ENCODE measurements around the gene GABBR2. TPM values are rescaled to one million over a fixed set of nuclear protein-coding genes. Genes with fewer than 3 reads are reported as not detected.
"Not testable (repeated sequence)": the region's sequence is repeated elsewhere in the genome, so short reads cannot be mapped to it uniquely, and the experiment has no call there.

The GABBR2 gene
- total RNA-seq, 1 experiment from 2014 or later: not detected

- ChIA-PET CTCF (interaction anchor here (1.6 kb wide), 1 partner anchor 19 kb away, joined by 3 read pairs; no protein-coding TSS in a partner anchor), POLR2A (interaction anchor here (0.7 to 1.1 kb wide), 2 partner anchors 9 to 20 kb away, joined by 3 to 4 read pairs; no protein-coding TSS in a partner anchor)
- H3K27ac Mint-ChIP-seq (ENCODE audit: low read depth, unreplicated experiment): no peak overlapping the region
- no peaks in the 10 kb centered on the region for H3K9me3 Mint-ChIP-seq (ENCODE audit: unreplicated experiment)
- intact Hi-C loops (cut with micrococcal nuclease): no loop called here
- no peak for DNase-seq (ENCODE audit: unreplicated experiment)
- peaks cover 8% of the 10 kb centered on the region for H3K27me3 Mint-ChIP-seq (ENCODE audit: insufficient read depth, unreplicated experiment)
- H3K36me3 Mint-ChIP-seq (ENCODE audit: insufficient read depth, unreplicated experiment): no peaks in the 10 kb centered on the region
- BruUV-seq (replicated peaks): no TSS peak
- no peaks in the 10 kb centered on the region for H3K4me1 Mint-ChIP-seq (ENCODE audit: insufficient read depth, unreplicated experiment)
- no peak for TF ChIP-seq CTCF (IDR thresholded peaks at IDR 0.05; ENCODE audit: unreplicated experiment)
- no peak overlapping the region for H3K4me3 Mint-ChIP-seq (ENCODE audit: unreplicated experiment)
Observed at GRCh38 chr9:98658951-98659351, 49.8 kb downstream of the GABBR2 start.

- H3K9me3 Mint-ChIP-seq (ENCODE audit: unreplicated experiment): no peaks in the 10 kb centered on the region
- H3K27me3 Mint-ChIP-seq (ENCODE audit: insufficient read depth, unreplicated experiment): peaks cover 10% of the 10 kb centered on the region
- BruUV-seq (replicated peaks): no TSS peak
- no peak overlapping the region for H3K27ac Mint-ChIP-seq (ENCODE audit: low read depth, unreplicated experiment)
- TF ChIP-seq CTCF (IDR thresholded peaks at IDR 0.05; ENCODE audit: unreplicated experiment): no peak
- H3K4me1 Mint-ChIP-seq (ENCODE audit: insufficient read depth, unreplicated experiment): no peaks in the 10 kb centered on the region
- peak; percentile 7 for DNase-seq (ENCODE audit: unreplicated experiment)
- H3K4me3 Mint-ChIP-seq (ENCODE audit: unreplicated experiment): no peak overlapping the region
- CTCF ChIA-PET: no interaction called here
- POLR2A ChIA-PET: no interaction called here
- H3K36me3 Mint-ChIP-seq (ENCODE audit: insufficient read depth, unreplicated experiment): no peaks in the 10 kb centered on the region
- intact Hi-C loops (cut with micrococcal nuclease): no loop called here
Observed at GRCh38 chr9:98657897-98658296, 50.8 kb downstream of the GABBR2 start.

- Mint-ChIP-seq H3K36me3 (ENCODE audit: insufficient read depth, unreplicated experiment) (no peaks in the 10 kb centered on the region), H3K27ac (ENCODE audit: low read depth, unreplicated experiment) (no peak overlapping the region), H3K9me3 (ENCODE audit: unreplicated experiment) (no peaks in the 10 kb centered on the region), H3K27me3 (ENCODE audit: insufficient read depth, unreplicated experiment) (peaks cover 18% of the 10 kb centered on the region), H3K4me3 (ENCODE audit: unreplicated experiment) (no peak overlapping the region), H3K4me1 (ENCODE audit: insufficient read depth, unreplicated experiment) (no peaks in the 10 kb centered on the region)
- intact Hi-C loops (cut with micrococcal nuclease): no loop called here
- no peak for DNase-seq (ENCODE audit: unreplicated experiment)
- CTCF ChIA-PET: interaction anchor here (0.6 kb wide), 1 partner anchor 90 kb away, joined by 3 read pairs; no protein-coding TSS in a partner anchor
- no peak for TF ChIP-seq CTCF (IDR thresholded peaks at IDR 0.05; ENCODE audit: unreplicated experiment)
- POLR2A ChIA-PET: interaction anchor here (0.7 kb wide), 1 partner anchor 224 kb away, joined by 3 read pairs; no protein-coding TSS in a partner anchor
- BruUV-seq (replicated peaks): no TSS peak
Observed at GRCh38 chr9:98656511-98656910, 52.2 kb downstream of the GABBR2 start.

- H3K4me1 Mint-ChIP-seq (ENCODE audit: insufficient read depth, unreplicated experiment); intact Hi-C loops (cut with micrococcal nuclease); DNase-seq (ENCODE audit: unreplicated experiment); POLR2A ChIA-PET; H3K36me3 Mint-ChIP-seq (ENCODE audit: insufficient read depth, unreplicated experiment); BruUV-seq (replicated peaks); H3K27ac Mint-ChIP-seq (ENCODE audit: low read depth, unreplicated experiment); H3K4me3 Mint-ChIP-seq (ENCODE audit: unreplicated experiment); H3K9me3 Mint-ChIP-seq (ENCODE audit: unreplicated experiment): not testable (repeated sequence)
- CTCF ChIA-PET: interaction anchor here (0.6 kb wide), 1 partner anchor 12 kb away, joined by 3 read pairs; no protein-coding TSS in a partner anchor
- peaks cover 26% of the 10 kb centered on the region for H3K27me3 Mint-ChIP-seq (ENCODE audit: insufficient read depth, unreplicated experiment)
Observed at GRCh38 chr9:98655428-98655827, 53.3 kb downstream of the GABBR2 start.

- ChIA-PET POLR2A (no interaction called here), CTCF (no interaction called here)
- no peaks in the 10 kb centered on the region for H3K36me3 Mint-ChIP-seq (ENCODE audit: insufficient read depth, unreplicated experiment)
- no peak overlapping the region for H3K4me3 Mint-ChIP-seq (ENCODE audit: unreplicated experiment)
- H3K4me1 Mint-ChIP-seq (ENCODE audit: insufficient read depth, unreplicated experiment): no peaks in the 10 kb centered on the region
- intact Hi-C loops (cut with micrococcal nuclease): no loop called here
- DNase-seq (ENCODE audit: unreplicated experiment): no peak
- no TSS peak for BruUV-seq (replicated peaks)
- peaks cover 38% of the 10 kb centered on the region for H3K27me3 Mint-ChIP-seq (ENCODE audit: insufficient read depth, unreplicated experiment)
- no peaks in the 10 kb centered on the region for H3K9me3 Mint-ChIP-seq (ENCODE audit: unreplicated experiment)
- no peak for TF ChIP-seq CTCF (IDR thresholded peaks at IDR 0.05; ENCODE audit: unreplicated experiment)
- no peak overlapping the region for H3K27ac Mint-ChIP-seq (ENCODE audit: low read depth, unreplicated experiment)
Observed at GRCh38 chr9:98654247-98654646, 54.5 kb downstream of the GABBR2 start.

All from MCF 10A (cell line).